ENCODE results near the gene KLHL10. TPM values are rescaled to one million over a fixed set of nuclear protein-coding genes. Genes with fewer than 3 reads are reported as not detected.
"Not testable (repeated sequence)": the region's sequence is repeated elsewhere in the genome, so short reads cannot be mapped to it uniquely, and the experiment has no call there.

Gene KLHL10
- total RNA-seq, 1 experiment from 2014 or later, result not detected

- DNase-seq (ENCODE audit: low spot score), result no peak
Observed at GRCh38 chr17:41813152-41813680, 24.4 kb upstream of the KLHL10 start.

GRCh38 chr17:41813699-41814124 lies 23.9 kb upstream of the KLHL10 start:
- no peak for DNase-seq (ENCODE audit: low spot score)

GRCh38 chr17:41814195-41814594 lies 23.4 kb upstream of the KLHL10 start:
- no peak for DNase-seq (ENCODE audit: low spot score)

- no peak for DNase-seq (ENCODE audit: low spot score)
Observed at GRCh38 chr17:41816637-41817320, 20.8 kb upstream of the KLHL10 start.

GRCh38 chr17:41818024-41818423 lies 19.6 kb upstream of the KLHL10 start:
- no peak for DNase-seq (ENCODE audit: low spot score)

- DNase-seq (ENCODE audit: low spot score), result no peak
Observed at GRCh38 chr17:41821776-41822175, 15.8 kb upstream of the KLHL10 start.

GRCh38 chr17:41822216-41823140 lies 15.1 kb upstream of the KLHL10 start:
- no peak for DNase-seq (ENCODE audit: low spot score)

- no peak for DNase-seq (ENCODE audit: low spot score)
Observed at GRCh38 chr17:41823141-41823524, 14.5 kb upstream of the KLHL10 start.

- no peak for DNase-seq (ENCODE audit: low spot score)
Observed at GRCh38 chr17:41823580-41823979, 14.0 kb upstream of the KLHL10 start.

GRCh38 chr17:41824086-41824485 lies 13.5 kb upstream of the KLHL10 start:
- DNase-seq (ENCODE audit: low spot score), result no peak

GRCh38 chr17:41825175-41825845 lies 12.3 kb upstream of the KLHL10 start:
- no peak for DNase-seq (ENCODE audit: low spot score)

- DNase-seq (ENCODE audit: low spot score), result not testable (repeated sequence)
Observed at GRCh38 chr17:41829961-41830360, 7.7 kb upstream of the KLHL10 start.

- no peak for DNase-seq (ENCODE audit: low spot score)
Observed at GRCh38 chr17:41835214-41835799, 2.3 kb upstream of the KLHL10 start.

- no peak for DNase-seq (ENCODE audit: low spot score)
Observed at GRCh38 chr17:41835800-41836549, 1.6 kb upstream of the KLHL10 start, which contains the start of gene NT5C3B. NT5C3B (minus strand) TSS chr17:41836232; CDS start chr17:41836193, 39 bp downstream.

- no peak for DNase-seq (ENCODE audit: low spot score)
Observed at GRCh38 chr17:41836550-41837196, 952 bp upstream of the KLHL10 start.

- not testable (repeated sequence) for DNase-seq (ENCODE audit: low spot score)
Observed at GRCh38 chr17:41839448-41839847, 1.8 kb downstream of the KLHL10 start.

GRCh38 chr17:41840781-41841180 lies 3.2 kb downstream of the KLHL10 start:
- not testable (repeated sequence) for DNase-seq (ENCODE audit: low spot score)

GRCh38 chr17:41844971-41845370 lies 7.3 kb downstream of the KLHL10 start:
- DNase-seq (ENCODE audit: low spot score), result no peak

GRCh38 chr17:41848788-41849187 lies 11.2 kb downstream of the KLHL10 start:
- DNase-seq (ENCODE audit: low spot score), result no peak

- no peak for DNase-seq (ENCODE audit: low spot score)
Observed at GRCh38 chr17:41849251-41849990, 11.8 kb downstream of the KLHL10 start.

All from H4 (cell line).